HG03460 (cell line): ENCODE measurements around the gene DGCR2.
A peak's percentile ranks its signal among the peaks of the same experiment; 100 is the strongest.

Experiments used
- ATAC-seq: cut with Tn5 transposase; IDR thresholded peaks from one replicate; pipeline ENCODE4 v1.9.1; 2021; ENCODE audit not compliant: unreplicated experiment

DGCR2 gene

GRCh38 chr22:19127329-19128008, 5.3 kb upstream of the DGCR2 start:
- no peak for ATAC-seq

GRCh38 chr22:19126309-19127273, 4.4 kb upstream of the DGCR2 start:
- ATAC-seq: no peak

- no peak for ATAC-seq
Measured at GRCh38 chr22:19125474-19126308, 3.5 kb upstream of the DGCR2 start.

- ATAC-seq: no peak
Measured at GRCh38 chr22:19125011-19125410, 2.8 kb upstream of the DGCR2 start.

GRCh38 chr22:19124377-19124776, 2.2 kb upstream of the DGCR2 start:
- no peak for ATAC-seq

GRCh38 chr22:19123936-19124335, 1.7 kb upstream of the DGCR2 start:
- no peak for ATAC-seq

GRCh38 chr22:19122752-19123492, 710 bp upstream of the DGCR2 start:
- no peak for ATAC-seq

- ATAC-seq: peak; percentile 18
Measured at GRCh38 chr22:19121631-19122142, 525 bp downstream of the DGCR2 start.

- ATAC-seq: peak; percentile 11
Measured at GRCh38 chr22:19120829-19121630, 1.2 kb downstream of the DGCR2 start.

GRCh38 chr22:19119949-19120348, 2.3 kb downstream of the DGCR2 start:
- ATAC-seq: no peak

- ATAC-seq: peak; percentile 45
Measured at GRCh38 chr22:19118329-19118880, 3.8 kb downstream of the DGCR2 start.

- no peak for ATAC-seq
Measured at GRCh38 chr22:19117111-19117512, 5.1 kb downstream of the DGCR2 start.

- no peak for ATAC-seq
Measured at GRCh38 chr22:19115628-19116027, 6.6 kb downstream of the DGCR2 start.

- ATAC-seq: no peak
Measured at GRCh38 chr22:19114984-19115552, 7.1 kb downstream of the DGCR2 start.

- ATAC-seq: no peak
Measured at GRCh38 chr22:19113429-19113828, 8.8 kb downstream of the DGCR2 start.

- ATAC-seq: no peak
Measured at GRCh38 chr22:19111584-19111983, 10.6 kb downstream of the DGCR2 start.

GRCh38 chr22:19111140-19111539, 11.1 kb downstream of the DGCR2 start:
- ATAC-seq: no peak

- ATAC-seq: no peak
Measured at GRCh38 chr22:19110646-19111045, 11.6 kb downstream of the DGCR2 start.

- no peak for ATAC-seq
Measured at GRCh38 chr22:19110064-19110458, 12.2 kb downstream of the DGCR2 start.
